Caco-2 (cell line): ENCODE results near the gene ZDHHC20. TPM values are rescaled to one million over a fixed set of nuclear protein-coding genes. Genes with fewer than 3 reads are reported as not detected.

ENCODE experiments used
- BruUV-seq: library from RNA; stranded (reverse); fragments of 400-500 nt; replicated peaks from 2 replicates; lab custom pipeline; 2021; lab: Mats Ljungman, UMichigan
- CTCF ChIA-PET: fragments of 300-600 bp; sonication (Branson Sonifier 250); formaldehyde crosslinking; loops from one replicate; lab custom pipeline; 2022; ENCODE audit warnings: antibody characterized with exemption; lab: Charles Lee
- POLR2A ChIA-PET: fragments of 300-600 bp; sonication (Branson Sonifier 250); formaldehyde crosslinking; loops from one replicate; lab custom pipeline; 2022; ENCODE audit warnings: antibody characterized with exemption; lab: Charles Lee
- DNase-seq, 2 experiments: peaks; one replicate each; pipeline versions ENCODE4 v3.0.0 to v3.0.0-alpha.2; 2020 to 2022
- H3K27me3 ChIP-seq: replicated peaks from 2 replicates; pipeline ENCODE4 v1.6.0; 2011; ENCODE audit warnings: low read length; ENCODE audit not compliant: control insufficient read depth, insufficient read depth
- H3K36me3 ChIP-seq: 2 replicates; pipeline ENCODE4 v1.5.1; 2011; ENCODE audit warnings: low read length; ENCODE audit not compliant: control insufficient read depth, insufficient read depth
- H3K4me1 ChIP-seq: fragments of 250-450 bp; sonication (Bioruptor Pico); 2 replicates; pipeline ENCODE4 v1.5.1; 2020; ENCODE audit warnings: mild to moderate bottlenecking
- H3K4me3 ChIP-seq: 2 replicates; pipeline ENCODE4 v1.5.1; 2011; ENCODE audit warnings: low read depth, mild to moderate bottlenecking, control low read depth, low read length
- H3K9me3 ChIP-seq: fragments of 250-450 bp; sonication (Bioruptor Pico); 2 replicates; pipeline ENCODE4 v1.5.1; 2020; ENCODE audit warnings: mild to moderate bottlenecking, moderate library complexity
- H3K27ac Mint-ChIP-seq: one replicate; pipeline ENCODE4 v1.8.0; 2022; ENCODE audit warnings: mixed read lengths; ENCODE audit not compliant: unreplicated experiment
- H3K27me3 Mint-ChIP-seq: one replicate; pipeline ENCODE4 v1.8.0; 2022; ENCODE audit warnings: mixed read lengths; ENCODE audit not compliant: insufficient read depth, unreplicated experiment
- H3K36me3 Mint-ChIP-seq: one replicate; pipeline ENCODE4 v1.8.0; 2022; ENCODE audit warnings: mild to moderate bottlenecking, mixed read lengths; ENCODE audit not compliant: insufficient read depth, unreplicated experiment
- H3K4me1 Mint-ChIP-seq: one replicate; pipeline ENCODE4 v1.8.0; 2022; ENCODE audit warnings: low read depth, mixed read lengths; ENCODE audit not compliant: unreplicated experiment
- H3K4me3 Mint-ChIP-seq: one replicate; pipeline ENCODE4 v1.8.0; 2022; ENCODE audit warnings: mild to moderate bottlenecking, moderate library complexity, mixed read lengths; ENCODE audit not compliant: unreplicated experiment
- H3K9me3 Mint-ChIP-seq: one replicate; pipeline ENCODE4 v1.8.0; 2022; ENCODE audit warnings: mixed read lengths; ENCODE audit not compliant: unreplicated experiment
- CTCF ChIP-seq, 2 experiments: fragments of 200-600 bp in 1 of 2; IDR thresholded peaks; 1 replicate in 1 of 2; 2 replicates in 1 of 2; pipeline versions ENCODE4 v1.5.1 to v1.8.0; 2011 to 2022; ENCODE audit warnings: antibody characterized with exemption in 1 of 2, control low read depth in 1 of 2, inconsistent platforms in 1 of 2, low read depth in 1 of 2, low read length in 1 of 2, mild to moderate bottlenecking in 1 of 2, moderate library complexity in 1 of 2; ENCODE audit not compliant: insufficient read depth in 1 of 2, severe bottlenecking in 1 of 2, unreplicated experiment in 1 of 2
- intact Hi-C: fragments of 100-400 bp; cut with micrococcal nuclease; formaldehyde crosslinking; loops from one replicate; pipeline ENCODE4 v1.10.0; 2022; ENCODE audit not compliant: unreplicated experiment
- total RNA-seq: library from RNA; stranded (reverse); gene quantifications from 2 replicates; pipeline ENCODE4 v1.2.3, GENCODE V29; 2022

ZDHHC20 gene
- total RNA-seq, 1 experiment from 2014 or later = 87.9 TPM

DNA sequence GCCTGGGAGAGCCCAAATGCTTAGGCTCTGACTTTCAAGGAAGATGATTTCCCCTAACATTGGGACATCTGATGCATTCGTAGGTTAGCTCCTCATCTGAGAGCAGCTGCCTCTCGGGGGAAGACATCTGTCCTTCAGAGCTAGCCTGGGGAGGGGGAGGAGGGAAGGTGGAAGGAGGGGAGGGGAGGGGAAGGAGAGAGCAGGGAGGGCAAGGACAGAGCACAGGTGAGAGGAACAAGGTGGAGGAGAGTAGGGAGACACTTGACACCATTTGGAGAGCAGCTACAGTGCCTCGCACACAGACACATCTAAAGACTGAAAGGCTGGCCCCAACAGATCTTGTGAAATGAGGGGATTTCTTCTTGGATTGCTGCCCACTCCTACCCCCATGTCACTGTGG is 103.8 kb downstream of the ZDHHC20 start:
- H3K27ac Mint-ChIP-seq = no peak overlapping the region
- H3K9me3 ChIP-seq = no peaks in the 10 kb centered on the region
- POLR2A ChIA-PET = no interaction called here

GRCh38 chr13:21354721-21355120 is 104.4 kb downstream of the ZDHHC20 start:
- ChIA-PET POLR2A (no interaction called here), CTCF (no interaction called here)
- Histone ChIP-seq H3K27me3 (no peaks in the 10 kb centered on the region), H3K9me3 (no peaks in the 10 kb centered on the region), H3K4me3 (no peak overlapping the region), H3K36me3 (no peaks in the 10 kb centered on the region), H3K4me1 (no peaks in the 10 kb centered on the region)
- Mint-ChIP-seq H3K36me3 (no peaks in the 10 kb centered on the region), H3K9me3 (no peaks in the 10 kb centered on the region), H3K4me3 (no peak overlapping the region), H3K27ac (no peak overlapping the region), H3K4me1 (no peaks in the 10 kb centered on the region), H3K27me3 (peaks cover 6% of the 10 kb centered on the region)
- no peak for TF ChIP-seq CTCF (IDR thresholded peaks at IDR 0.05; ENCODE audit: insufficient read depth in 1 of 2, low read depth in 1 of 2, low read length in 1 of 2, severe bottlenecking in 1 of 2, unreplicated experiment in 1 of 2)
- intact Hi-C loops = no loop called here
- no peak for DNase-seq
- BruUV-seq = no TSS peak

More for the DNA sequence above, 103.8 kb downstream of the ZDHHC20 start:
- H3K36me3 Mint-ChIP-seq = no peaks in the 10 kb centered on the region
- TF ChIP-seq CTCF (IDR thresholded peaks at IDR 0.05; ENCODE audit: insufficient read depth in 1 of 2, low read depth in 1 of 2, low read length in 1 of 2, severe bottlenecking in 1 of 2, unreplicated experiment in 1 of 2) = no peak
- H3K4me1 Mint-ChIP-seq = no peaks in the 10 kb centered on the region
- CTCF ChIA-PET = no interaction called here
- H3K4me3 ChIP-seq = no peak overlapping the region
- no peak for DNase-seq
- peaks cover 2% of the 10 kb centered on the region for H3K27me3 Mint-ChIP-seq
- no TSS peak for BruUV-seq
- no peaks in the 10 kb centered on the region for H3K36me3 ChIP-seq
- H3K9me3 Mint-ChIP-seq = no peaks in the 10 kb centered on the region
- intact Hi-C loops = no loop called here
- no peak overlapping the region for H3K4me3 Mint-ChIP-seq
- H3K4me1 ChIP-seq = no peaks in the 10 kb centered on the region
- H3K27me3 ChIP-seq = no peaks in the 10 kb centered on the region

DNA sequence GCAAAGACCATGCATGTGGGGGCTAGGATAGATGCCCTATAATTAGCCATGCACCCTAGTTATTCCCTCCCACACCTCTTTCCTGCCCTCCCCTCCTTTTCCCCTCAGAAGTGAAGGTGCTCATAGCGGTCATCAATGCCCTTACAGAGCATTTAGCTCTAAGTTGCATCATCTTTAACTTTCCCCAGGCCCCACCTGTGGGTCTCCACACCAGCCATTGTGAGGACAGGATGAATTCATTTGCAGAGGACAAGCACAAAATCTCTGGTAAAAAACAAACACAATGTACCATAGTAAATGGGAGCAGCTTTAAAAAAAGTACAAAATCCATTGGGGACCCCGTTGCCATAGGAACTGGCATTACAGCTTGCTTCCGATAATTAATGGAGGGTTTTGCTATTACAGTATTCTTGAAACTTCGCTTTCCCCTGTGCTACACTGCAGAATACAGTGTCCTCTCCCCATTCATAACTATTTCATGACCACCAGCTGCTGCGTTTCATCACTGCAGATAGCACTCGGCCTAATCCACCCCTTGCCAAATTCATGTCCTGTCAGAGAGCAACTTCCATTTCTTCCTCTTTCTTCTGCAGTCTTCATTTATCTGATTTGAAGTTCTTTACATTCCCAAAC is 110.5 kb downstream of the ZDHHC20 start:
- Mint-ChIP-seq H3K4me3 (no peak overlapping the region), H3K36me3 (no peaks in the 10 kb centered on the region), H3K9me3 (no peaks in the 10 kb centered on the region), H3K27ac (no peak overlapping the region), H3K4me1 (no peaks in the 10 kb centered on the region), H3K27me3 (peaks cover 4% of the 10 kb centered on the region)
- ChIA-PET CTCF (no interaction called here), POLR2A (no interaction called here)
- no peaks in the 10 kb centered on the region for H3K9me3 ChIP-seq
- TF ChIP-seq CTCF (IDR thresholded peaks at IDR 0.05; ENCODE audit: insufficient read depth in 1 of 2, low read depth in 1 of 2, low read length in 1 of 2, severe bottlenecking in 1 of 2, unreplicated experiment in 1 of 2) = no peak
- no peaks in the 10 kb centered on the region for H3K36me3 ChIP-seq
- no peak for DNase-seq
- intact Hi-C loops = no loop called here
- no peaks in the 10 kb centered on the region for H3K4me1 ChIP-seq
- no peaks in the 10 kb centered on the region for H3K27me3 ChIP-seq
- no peak overlapping the region for H3K4me3 ChIP-seq
- no TSS peak for BruUV-seq
